Measurements from ENCODE around the gene SERPINB10. TPM values are rescaled to one million over a fixed set of nuclear protein-coding genes. Genes with fewer than 3 reads are reported as not detected.

Gene SERPINB10
- total and polyA plus RNA-seq, 2 donors from 2014 or later, result not detected

DNA sequence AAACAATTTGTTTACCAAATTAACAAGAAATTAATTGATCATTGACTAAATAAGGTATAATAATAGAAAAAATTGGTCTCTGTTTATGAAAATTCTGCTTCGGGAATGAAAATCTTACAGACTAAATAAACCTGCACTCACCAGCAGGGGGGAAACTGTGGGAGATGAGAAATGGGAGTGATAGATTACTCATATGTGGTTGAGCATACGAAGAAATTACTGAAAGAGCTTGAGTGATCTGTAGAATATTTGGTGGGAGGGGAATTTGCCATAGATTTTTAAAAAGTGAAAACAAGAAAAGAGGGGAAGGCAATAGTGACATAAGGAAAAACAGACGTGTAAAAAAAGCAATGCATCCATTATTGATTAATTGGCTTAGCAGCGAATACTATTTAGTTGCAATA, 43.5 kb downstream of the SERPINB10 start:
- Histone ChIP-seq H3K4me1 (ENCODE audit: control insufficient read depth in 2 of 3, insufficient read depth in 2 of 3, low read depth in 1 of 3, low read length in 3 of 3) (no peaks in the 10 kb centered on the region), H3K9ac (ENCODE audit: low read length in 3 of 3) (no peak overlapping the region), H3K9me3 (ENCODE audit: control insufficient read depth in 2 of 3, insufficient read depth in 1 of 3, low read length in 3 of 3) (no peaks in the 10 kb centered on the region), H3K36me3 (ENCODE audit: control insufficient read depth in 2 of 3, insufficient read depth in 3 of 3, low read length in 3 of 3) (no peaks in the 10 kb centered on the region), H3K27ac (ENCODE audit: low read depth in 2 of 2, low read length in 2 of 2) (no peak overlapping the region), H3K4me3 (ENCODE audit: low read length in 3 of 3) (no peak overlapping the region), H3K27me3 (ENCODE audit: control insufficient read depth, insufficient read depth, low read length) (no peaks in the 10 kb centered on the region)
- FAIRE-seq (no peak), DNase-seq (no peak)
- intact Hi-C loops (cut with DNase I), result no loop called here
- TF ChIP-seq, protein P1, sequence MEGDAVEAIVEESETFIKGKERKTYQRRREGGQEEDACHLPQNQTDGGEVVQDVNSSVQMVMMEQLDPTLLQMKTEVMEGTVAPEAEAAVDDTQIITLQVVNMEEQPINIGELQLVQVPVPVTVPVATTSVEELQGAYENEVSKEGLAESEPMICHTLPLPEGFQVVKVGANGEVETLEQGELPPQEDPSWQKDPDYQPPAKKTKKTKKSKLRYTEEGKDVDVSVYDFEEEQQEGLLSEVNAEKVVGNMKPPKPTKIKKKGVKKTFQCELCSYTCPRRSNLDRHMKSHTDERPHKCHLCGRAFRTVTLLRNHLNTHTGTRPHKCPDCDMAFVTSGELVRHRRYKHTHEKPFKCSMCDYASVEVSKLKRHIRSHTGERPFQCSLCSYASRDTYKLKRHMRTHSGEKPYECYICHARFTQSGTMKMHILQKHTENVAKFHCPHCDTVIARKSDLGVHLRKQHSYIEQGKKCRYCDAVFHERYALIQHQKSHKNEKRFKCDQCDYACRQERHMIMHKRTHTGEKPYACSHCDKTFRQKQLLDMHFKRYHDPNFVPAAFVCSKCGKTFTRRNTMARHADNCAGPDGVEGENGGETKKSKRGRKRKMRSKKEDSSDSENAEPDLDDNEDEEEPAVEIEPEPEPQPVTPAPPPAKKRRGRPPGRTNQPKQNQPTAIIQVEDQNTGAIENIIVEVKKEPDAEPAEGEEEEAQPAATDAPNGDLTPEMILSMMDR (IDR thresholded peaks at IDR 0.05; ENCODE audit: borderline replicate concordance, extremely low read depth, insufficient read depth), result no peak

DNA sequence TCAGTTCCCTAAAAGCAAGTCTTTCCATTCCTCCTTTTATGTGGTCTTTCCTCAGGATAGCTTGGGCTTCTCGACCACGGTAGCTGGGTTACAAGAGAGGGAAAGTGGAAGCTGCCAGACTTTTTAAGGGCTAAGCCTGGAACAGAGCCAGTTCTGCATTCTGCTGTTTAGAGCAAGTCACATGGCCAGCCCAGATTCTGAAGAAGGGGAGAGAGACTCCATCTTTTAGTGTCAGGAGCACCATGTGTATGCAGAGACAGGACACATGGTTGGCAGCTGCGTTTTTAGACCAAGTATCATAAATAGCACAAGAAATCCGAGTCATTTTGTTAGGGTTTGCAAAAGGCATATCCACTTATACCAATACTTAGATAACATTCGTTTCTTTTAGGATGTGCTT, 46.1 kb downstream of the SERPINB10 start:
- Histone ChIP-seq H3K9me3 (ENCODE audit: control insufficient read depth in 2 of 3, insufficient read depth in 1 of 3, low read length in 3 of 3) (no peaks in the 10 kb centered on the region), H3K27me3 (ENCODE audit: control insufficient read depth, insufficient read depth, low read length) (no peaks in the 10 kb centered on the region), H3K4me3 (ENCODE audit: low read length in 3 of 3) (no peak overlapping the region), H3K4me1 (ENCODE audit: control insufficient read depth in 2 of 3, insufficient read depth in 2 of 3, low read depth in 1 of 3, low read length in 3 of 3) (no peaks in the 10 kb centered on the region), H3K36me3 (ENCODE audit: control insufficient read depth in 2 of 3, insufficient read depth in 3 of 3, low read length in 3 of 3) (no peaks in the 10 kb centered on the region), H3K27ac (ENCODE audit: low read depth in 2 of 2, low read length in 2 of 2) (no peak overlapping the region), H3K9ac (ENCODE audit: low read length in 3 of 3) (no peak overlapping the region)
- FAIRE-seq (no peak), DNase-seq (peak in 1 of 5 donors; percentile 20)
- TF ChIP-seq, protein P1 (IDR thresholded peaks at IDR 0.05; ENCODE audit: borderline replicate concordance, extremely low read depth, insufficient read depth), result no peak
- intact Hi-C loops (cut with DNase I), result no loop called here

DNA sequence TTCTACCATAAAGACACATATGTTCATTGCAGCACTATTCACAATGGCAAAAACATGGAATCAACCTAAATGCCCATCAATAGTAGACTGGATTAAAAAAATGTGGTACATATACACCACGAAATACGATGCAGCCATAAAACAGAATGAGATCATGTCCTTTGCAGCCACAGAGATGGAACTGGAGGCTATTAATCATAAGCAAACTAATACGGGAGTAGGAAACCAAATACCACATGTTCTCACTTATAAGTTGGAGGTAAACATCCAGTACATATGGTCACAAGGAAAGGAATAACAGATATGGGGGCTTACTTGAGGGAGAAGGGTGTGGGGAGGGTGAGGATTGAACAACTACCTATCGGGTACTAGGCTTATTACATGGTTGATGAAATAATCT, 49.0 kb downstream of the SERPINB10 start:
- Histone ChIP-seq H3K9me3 (ENCODE audit: control insufficient read depth in 2 of 3, insufficient read depth in 1 of 3, low read length in 3 of 3) (no peaks in the 10 kb centered on the region), H3K9ac (ENCODE audit: low read length in 3 of 3) (no peak overlapping the region), H3K36me3 (ENCODE audit: control insufficient read depth in 2 of 3, insufficient read depth in 3 of 3, low read length in 3 of 3) (no peaks in the 10 kb centered on the region), H3K4me1 (ENCODE audit: control insufficient read depth in 2 of 3, insufficient read depth in 2 of 3, low read depth in 1 of 3, low read length in 3 of 3) (no peaks in the 10 kb centered on the region), H3K27me3 (ENCODE audit: control insufficient read depth, insufficient read depth, low read length) (no peaks in the 10 kb centered on the region), H3K27ac (ENCODE audit: low read depth in 2 of 2, low read length in 2 of 2) (no peak overlapping the region), H3K4me3 (ENCODE audit: low read length in 3 of 3) (no peak overlapping the region)
- TF ChIP-seq, protein P1 (IDR thresholded peaks at IDR 0.05; ENCODE audit: borderline replicate concordance, extremely low read depth, insufficient read depth), result no peak
- intact Hi-C loops (cut with DNase I), result no loop called here
- no peak for FAIRE-seq
- no peak for DNase-seq

DNA sequence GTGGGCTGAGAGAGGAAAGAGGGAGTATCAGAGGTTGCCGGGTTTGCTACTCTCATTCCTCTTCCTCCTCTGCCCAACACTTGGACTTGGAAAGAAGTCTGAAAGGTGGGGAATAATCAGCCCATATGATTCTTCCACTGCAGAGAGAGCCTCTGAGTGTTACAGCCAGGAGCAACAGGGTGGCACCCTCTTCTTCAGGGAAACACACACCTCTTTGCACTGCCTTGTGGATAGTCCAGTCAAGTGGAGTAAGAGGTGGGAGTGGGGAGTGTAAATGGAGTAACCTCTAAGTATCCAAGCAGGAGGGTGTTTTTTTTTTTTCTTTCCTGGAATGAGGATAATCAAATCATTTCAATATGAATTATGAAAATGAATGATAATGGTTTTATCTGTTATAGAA, 53.1 kb downstream of the SERPINB10 start:
- Histone ChIP-seq H3K4me3 (ENCODE audit: low read length in 3 of 3) (no peak overlapping the region), H3K4me1 (ENCODE audit: control insufficient read depth in 2 of 3, insufficient read depth in 2 of 3, low read depth in 1 of 3, low read length in 3 of 3) (no peaks in the 10 kb centered on the region), H3K9ac (ENCODE audit: low read length in 3 of 3) (no peak overlapping the region), H3K27me3 (ENCODE audit: control insufficient read depth, insufficient read depth, low read length) (no peaks in the 10 kb centered on the region), H3K27ac (ENCODE audit: low read depth in 2 of 2, low read length in 2 of 2) (no peak overlapping the region), H3K36me3 (ENCODE audit: control insufficient read depth in 2 of 3, insufficient read depth in 3 of 3, low read length in 3 of 3) (no peaks in the 10 kb centered on the region), H3K9me3 (ENCODE audit: control insufficient read depth in 2 of 3, insufficient read depth in 1 of 3, low read length in 3 of 3) (no peaks in the 10 kb centered on the region)
- FAIRE-seq (no peak), DNase-seq (no peak)
- intact Hi-C loops (cut with DNase I), result no loop called here
- TF ChIP-seq, protein P1 (IDR thresholded peaks at IDR 0.05; ENCODE audit: borderline replicate concordance, extremely low read depth, insufficient read depth), result no peak

All from kidney (tissue), 14 donors.